CD4-positive, alpha-beta T cell treated with Interleukin-12 subunit alpha and Interleukin-12 subunit beta, for 1 hour (primary cell): Measurements from ENCODE around the gene TGFBR3.
"Not testable (repeated sequence)": the region's sequence is repeated elsewhere in the genome, so short reads cannot be mapped to it uniquely, and the experiment has no call there.

Source experiments
- DNase-seq: peaks from one replicate; pipeline ENCODE4 v3.0.0-alpha.2; 2020

Gene TGFBR3

GRCh38 chr1:91883470-91883869 lies 2.5 kb downstream of the TGFBR3 start:
- peak; percentile 59 for DNase-seq

GRCh38 chr1:91881280-91881679 lies 4.7 kb downstream of the TGFBR3 start:
- no peak for DNase-seq

GRCh38 chr1:91879733-91880132 lies 6.2 kb downstream of the TGFBR3 start:
- no peak for DNase-seq

GRCh38 chr1:91877574-91878208 lies 8.3 kb downstream of the TGFBR3 start:
- DNase-seq = no peak

GRCh38 chr1:91876781-91877573 lies 9.0 kb downstream of the TGFBR3 start:
- no peak for DNase-seq

GRCh38 chr1:91876040-91876470 lies 9.9 kb downstream of the TGFBR3 start:
- peak; percentile 46 for DNase-seq

GRCh38 chr1:91874167-91874566 lies 11.8 kb downstream of the TGFBR3 start:
- no peak for DNase-seq

- peak; percentile 20 for DNase-seq
These were observed 13.3 kb downstream of the TGFBR3 start for GRCh38 chr1:91872559-91873081.

- no peak for DNase-seq
These were observed 14.0 kb downstream of the TGFBR3 start for GRCh38 chr1:91872000-91872399.

- DNase-seq = peak; percentile 11
These were observed 15.6 kb downstream of the TGFBR3 start for GRCh38 chr1:91870322-91870721.

GRCh38 chr1:91866425-91866824 lies 19.5 kb downstream of the TGFBR3 start:
- no peak for DNase-seq

- no peak for DNase-seq
These were observed 21.8 kb downstream of the TGFBR3 start for GRCh38 chr1:91864017-91864700.

GRCh38 chr1:91863498-91863897 lies 22.5 kb downstream of the TGFBR3 start:
- DNase-seq = no peak

- DNase-seq = no peak
These were observed 23.8 kb downstream of the TGFBR3 start for GRCh38 chr1:91862120-91862519.

- DNase-seq = no peak
These were observed 28.3 kb downstream of the TGFBR3 start for GRCh38 chr1:91857557-91858239.

GRCh38 chr1:91856996-91857395 lies 29.0 kb downstream of the TGFBR3 start:
- DNase-seq = no peak

GRCh38 chr1:91854852-91855534 lies 31.0 kb downstream of the TGFBR3 start:
- no peak for DNase-seq

- no peak for DNase-seq
These were observed 32.6 kb downstream of the TGFBR3 start for GRCh38 chr1:91853397-91853796.

GRCh38 chr1:91852011-91852410 lies 33.9 kb downstream of the TGFBR3 start:
- not testable (repeated sequence) for DNase-seq

- no peak for DNase-seq
These were observed 34.6 kb downstream of the TGFBR3 start for GRCh38 chr1:91851130-91852010.

GRCh38 chr1:91850708-91851107 lies 35.2 kb downstream of the TGFBR3 start:
- DNase-seq = no peak
